ENCODE results near the gene PEX11A. TPM values are rescaled to one million over a fixed set of nuclear protein-coding genes. Genes with fewer than 3 reads are reported as not detected.

The PEX11A gene
- total RNA-seq, 1 donor from 2014 or later: 13.7 TPM

DNA sequence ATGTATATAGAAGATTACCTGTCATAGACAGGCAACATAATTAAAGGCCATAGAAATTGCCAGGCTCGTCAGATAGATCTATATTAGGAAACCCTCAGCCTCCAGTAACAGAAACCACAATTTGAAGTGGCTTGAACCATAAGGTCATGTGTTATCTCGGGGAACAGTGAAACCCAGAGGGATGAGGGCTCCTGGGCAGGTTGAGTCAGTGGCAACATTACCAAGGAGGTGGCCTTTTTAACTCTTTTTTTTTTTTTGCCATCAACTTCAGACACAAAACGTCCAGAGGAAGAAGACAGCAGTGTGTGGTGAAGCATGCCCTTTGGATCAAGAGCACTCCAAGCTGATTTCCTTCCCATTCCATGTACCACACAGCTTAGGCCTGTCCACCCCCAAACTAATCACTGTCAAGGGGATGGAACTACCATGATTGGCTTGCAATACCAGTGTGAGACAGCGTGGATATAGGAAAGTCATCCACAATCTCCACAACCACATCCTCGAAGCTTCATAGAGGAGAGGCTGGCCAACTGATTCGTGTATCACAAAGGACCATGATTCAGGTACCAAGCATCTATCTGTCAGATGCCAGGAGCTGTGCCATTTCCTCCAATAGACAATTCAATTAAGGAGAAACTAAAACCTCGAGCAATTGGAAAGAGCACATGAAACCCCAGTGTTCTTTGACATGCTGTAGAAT, 34.3 kb downstream of the PEX11A start:
- DNase-seq (ENCODE audit: low spot score): no peak

DNA sequence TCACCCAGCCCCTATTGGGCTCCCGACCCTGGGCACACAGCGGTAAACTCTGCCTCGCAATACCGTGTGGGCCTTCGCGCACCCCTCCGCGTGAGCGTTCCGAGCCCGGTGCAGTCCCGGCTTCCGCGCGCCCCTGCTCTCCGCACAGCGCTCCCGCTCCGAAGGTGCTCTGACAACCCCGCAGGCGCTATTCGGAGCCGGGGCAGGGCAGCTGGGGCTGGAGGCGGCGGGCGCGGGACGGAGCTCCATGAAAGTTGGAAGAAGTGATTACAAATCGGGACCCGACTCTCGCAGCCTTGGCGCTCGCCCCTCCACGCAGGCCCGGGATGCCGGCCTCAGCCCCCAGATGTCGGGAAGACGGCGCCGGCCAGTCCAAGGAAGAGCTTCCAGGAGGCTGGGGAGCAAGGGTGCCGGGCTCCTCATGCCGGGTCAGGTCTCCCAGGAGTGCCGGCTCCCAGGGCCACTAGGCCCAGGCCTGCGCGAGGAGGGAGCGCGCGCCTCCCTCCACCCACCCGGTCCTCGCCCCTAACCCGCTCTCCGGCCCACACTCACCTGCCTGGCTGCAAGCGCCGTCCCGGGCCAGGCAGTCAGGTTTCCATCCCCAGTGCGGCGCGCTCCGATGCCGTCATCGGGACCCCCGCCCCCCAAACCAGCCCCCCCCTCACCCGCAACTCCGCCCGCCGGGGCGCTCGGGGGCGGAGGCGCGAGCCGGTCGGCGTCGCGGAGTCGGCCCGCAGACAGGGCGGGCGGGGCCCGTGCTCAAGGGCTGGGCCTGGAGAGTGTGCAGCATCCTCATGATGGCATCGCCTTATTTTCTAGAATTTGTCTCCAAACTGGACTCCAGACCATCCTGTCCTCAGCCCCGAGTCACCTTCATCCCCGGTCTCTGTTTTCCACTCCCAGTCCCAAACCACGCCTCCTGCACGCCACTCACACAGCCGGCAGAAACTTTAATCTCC, 35.4 kb downstream of the PEX11A start, which contains the start of gene KIF7:
KIF7 (minus strand) TSS at position 621 of the 959 bp plus-strand sequence. CDS start 2,537 bp downstream, outside the sequence.
- no peak for DNase-seq (ENCODE audit: low spot score)

- no peak for DNase-seq (ENCODE audit: low spot score)
Measured at GRCh38 chr15:89654301-89654761, 36.2 kb downstream of the PEX11A start.

- no peak for DNase-seq (ENCODE audit: low spot score)
Measured at GRCh38 chr15:89653578-89653977, 37.0 kb downstream of the PEX11A start.

GRCh38 chr15:89652666-89653065, 37.9 kb downstream of the PEX11A start:
- no peak for DNase-seq (ENCODE audit: low spot score)

DNA sequence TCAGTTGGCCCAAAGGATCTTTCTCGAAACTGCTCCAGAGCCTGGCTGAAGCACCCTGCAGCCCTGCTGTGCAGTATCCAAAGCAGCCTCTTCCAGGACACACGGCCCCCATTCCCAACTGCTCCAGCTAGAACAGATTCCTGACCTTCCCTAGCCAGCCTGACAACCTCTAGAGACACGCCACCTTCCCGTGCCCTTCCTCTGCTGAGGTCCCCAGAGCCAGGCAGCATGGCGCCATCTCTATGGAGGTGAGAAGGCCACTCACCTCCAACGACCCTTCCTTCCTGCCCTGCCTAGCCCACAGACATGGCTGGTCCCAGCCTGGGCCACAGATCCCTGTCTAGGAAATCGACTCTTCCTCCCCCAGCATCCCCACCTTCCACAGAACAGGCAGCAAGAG, 38.4 kb downstream of the PEX11A start:
- DNase-seq (ENCODE audit: low spot score): no peak

- no peak for DNase-seq (ENCODE audit: low spot score)
Measured at GRCh38 chr15:89649716-89650115, 40.8 kb downstream of the PEX11A start.

DNA sequence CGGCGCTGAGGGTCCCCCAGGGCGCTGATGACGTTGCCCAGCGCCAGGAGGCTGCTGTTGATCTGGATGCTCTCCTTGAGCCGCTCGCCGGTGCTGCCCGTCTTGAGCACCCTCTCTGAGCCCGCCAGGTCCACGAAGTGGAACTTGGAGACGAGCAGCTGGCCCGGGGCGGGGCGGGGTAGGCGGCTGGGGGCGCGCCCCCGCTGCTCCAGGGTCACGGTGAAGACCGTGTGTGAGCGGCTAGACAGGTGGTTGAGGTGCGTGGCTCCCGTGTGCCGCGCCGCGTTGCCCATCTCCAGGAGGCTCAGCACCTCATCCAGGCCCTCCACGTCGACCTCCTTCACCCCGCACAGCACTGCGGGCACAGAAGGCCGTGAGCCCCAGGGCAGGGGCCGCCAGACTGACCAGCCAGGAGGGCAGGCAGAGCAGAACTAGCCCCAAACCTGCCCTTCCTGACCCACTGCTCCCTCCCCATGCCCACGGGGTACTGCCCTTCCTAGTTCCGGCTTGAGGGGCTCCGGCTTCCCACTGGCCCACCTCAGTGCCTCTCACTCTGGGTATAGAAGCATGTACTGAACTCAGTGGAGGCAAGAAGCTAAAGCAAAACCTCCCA, 41.4 kb downstream of the PEX11A start:
- no peak for DNase-seq (ENCODE audit: low spot score)

- DNase-seq (ENCODE audit: low spot score): no peak
Measured at GRCh38 chr15:89648106-89649012, 42.2 kb downstream of the PEX11A start.

DNA sequence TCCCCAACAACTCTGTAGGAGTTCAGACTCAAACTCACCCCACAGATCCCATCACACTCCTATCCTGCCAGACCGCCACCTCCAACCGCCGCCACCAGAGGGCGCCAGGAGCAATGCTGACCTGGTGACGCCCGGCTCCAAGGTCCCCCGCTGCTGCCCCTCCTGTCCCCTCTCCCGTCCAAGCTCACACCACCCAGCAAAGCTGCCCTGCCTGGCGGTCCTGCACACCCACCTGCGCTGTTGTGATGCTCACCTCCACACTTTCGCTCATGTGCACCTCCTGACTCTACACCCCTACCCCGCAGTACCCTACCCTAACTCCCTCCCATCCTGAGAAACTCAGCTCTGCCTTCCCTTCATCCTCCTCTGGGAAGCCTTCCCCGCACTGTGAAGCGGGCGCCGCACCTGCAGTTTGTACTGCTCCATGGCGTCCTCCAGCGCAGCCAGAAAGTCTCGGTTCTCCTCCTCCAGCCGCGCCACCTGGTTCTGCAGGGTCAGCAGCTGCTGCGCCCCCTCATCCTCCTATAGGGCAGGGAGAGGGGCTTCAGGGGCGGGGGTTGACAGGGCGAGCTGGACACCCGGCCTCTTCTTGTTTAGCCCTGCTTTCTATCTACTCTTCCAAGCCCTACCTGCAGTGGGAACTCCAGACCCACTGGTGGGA, 43.2 kb downstream of the PEX11A start:
- peak; percentile 69 for DNase-seq (ENCODE audit: low spot score)

DNA sequence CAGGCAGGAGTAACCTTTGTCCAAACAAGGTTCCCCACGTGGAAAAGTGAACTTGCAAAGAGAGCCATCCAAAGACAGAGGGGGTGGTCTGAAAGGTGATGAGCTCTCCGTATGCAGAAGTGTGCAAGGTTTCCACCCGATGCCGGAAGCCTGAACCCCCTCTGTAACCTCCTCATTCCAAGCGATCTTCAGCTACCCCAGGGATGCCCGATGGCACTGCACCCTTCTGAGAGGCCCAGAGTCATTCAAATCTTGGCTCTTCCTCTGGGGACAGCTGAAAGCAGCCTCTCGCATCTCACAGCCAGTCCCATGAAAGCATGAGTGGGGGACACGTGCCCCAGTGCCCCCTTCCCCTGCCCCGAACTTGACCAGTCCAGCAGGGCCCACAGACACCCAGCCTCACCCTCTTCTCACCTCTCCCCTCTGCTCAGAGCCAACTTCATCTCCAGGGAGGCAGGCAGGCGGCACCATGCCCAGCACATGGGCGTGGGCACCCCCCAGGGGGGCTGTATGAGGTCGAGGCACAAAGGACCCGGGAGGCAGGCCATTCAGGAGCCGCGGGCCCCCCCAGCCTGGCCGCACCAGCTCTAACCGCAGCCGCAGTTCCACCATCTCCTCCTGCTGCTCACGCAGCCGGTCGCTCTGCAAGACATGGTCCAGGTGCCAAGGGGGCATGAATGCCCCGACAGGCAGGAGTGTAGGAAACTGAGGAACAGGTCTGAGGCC, 44.0 kb downstream of the PEX11A start:
- no peak for DNase-seq (ENCODE audit: low spot score)

- DNase-seq (ENCODE audit: low spot score): no peak
Measured at GRCh38 chr15:89645680-89646079, 44.9 kb downstream of the PEX11A start.

DNA sequence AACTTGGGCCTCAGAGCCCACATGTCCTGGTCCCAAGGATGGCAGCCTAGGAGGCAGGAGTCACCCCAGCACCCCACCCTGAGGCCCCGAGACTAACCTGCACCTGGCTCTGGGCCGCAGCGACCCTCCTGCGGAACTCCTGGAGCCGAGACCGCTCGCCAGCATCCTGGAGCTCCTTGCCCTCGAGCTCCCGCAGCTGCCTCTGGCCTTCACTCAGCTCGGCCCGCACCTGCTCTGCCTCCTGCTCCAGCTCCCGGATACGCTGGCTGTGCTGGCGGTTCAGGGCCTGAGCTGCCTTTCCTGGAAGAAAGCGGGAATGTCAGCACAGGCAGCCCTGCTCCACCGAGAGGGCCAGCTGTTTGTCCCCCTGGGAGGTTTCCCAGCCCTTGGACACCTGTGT, 48.4 kb downstream of the PEX11A start:
- no peak for DNase-seq (ENCODE audit: low spot score)

- DNase-seq (ENCODE audit: low spot score): no peak
Measured at GRCh38 chr15:89641053-89641452, 49.5 kb downstream of the PEX11A start.

DNA sequence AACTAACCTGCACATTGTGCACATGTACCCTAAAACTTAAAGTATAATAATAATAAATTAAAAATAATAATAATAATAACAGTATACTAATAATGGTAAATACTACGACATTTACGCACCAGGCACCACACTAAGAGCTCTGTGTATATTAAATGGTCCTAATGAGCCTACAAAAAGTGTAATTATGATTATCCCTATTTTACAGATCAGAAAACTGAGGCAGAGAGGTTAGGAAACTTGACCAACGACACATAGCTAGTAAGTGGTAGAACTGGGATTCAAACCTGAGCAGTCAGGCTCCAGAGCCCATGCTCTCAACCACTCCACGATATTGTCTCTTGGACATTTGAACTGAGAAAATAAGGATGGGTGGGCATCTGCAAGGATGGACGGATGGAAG, 50.3 kb downstream of the PEX11A start:
- no peak for DNase-seq (ENCODE audit: low spot score)

GRCh38 chr15:89633585-89633984, 57.0 kb downstream of the PEX11A start:
- DNase-seq (ENCODE audit: low spot score): no peak

DNA sequence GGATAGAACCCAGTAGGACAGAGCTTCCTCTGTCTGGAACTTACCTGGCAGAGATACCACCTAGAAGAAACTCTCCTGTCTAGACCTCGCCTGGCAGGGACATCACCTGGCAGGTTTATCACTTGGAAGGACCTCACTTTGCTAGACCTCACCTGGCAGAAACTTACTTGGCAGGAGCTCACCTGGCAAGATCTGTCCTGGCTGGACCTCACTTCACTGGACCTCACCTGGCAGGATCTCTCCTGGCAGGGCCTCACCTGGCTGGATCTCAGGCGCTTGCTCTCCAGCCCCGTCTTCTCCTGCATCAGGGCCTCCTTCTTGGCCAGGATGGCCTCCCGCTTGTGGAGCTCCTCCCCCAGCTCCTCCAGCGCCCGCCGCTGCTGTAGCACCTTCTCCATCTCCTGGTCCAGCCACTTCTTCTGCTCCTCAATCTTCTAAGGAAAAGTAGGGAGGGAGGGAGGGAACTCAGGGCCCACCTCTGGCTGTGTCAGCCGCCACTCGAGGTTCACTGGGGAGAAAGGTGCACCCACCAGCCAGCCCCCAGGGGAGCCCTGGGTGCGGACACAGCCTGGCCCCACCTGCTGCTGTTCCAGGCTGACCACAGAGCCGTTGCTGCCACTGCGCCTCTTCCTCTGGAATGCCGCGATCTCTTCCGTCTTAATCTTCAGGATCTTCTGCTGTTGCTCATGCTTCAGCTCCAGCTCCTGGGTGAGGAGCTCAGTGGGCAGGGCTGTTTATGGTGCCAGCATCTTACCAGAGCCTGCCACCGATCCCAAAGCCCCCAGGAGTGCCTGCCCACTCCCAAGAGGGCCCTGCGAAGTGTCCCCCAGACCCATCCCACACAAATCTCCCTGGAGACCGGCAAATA, 57.8 kb downstream of the PEX11A start:
- DNase-seq (ENCODE audit: low spot score): no peak

DNA sequence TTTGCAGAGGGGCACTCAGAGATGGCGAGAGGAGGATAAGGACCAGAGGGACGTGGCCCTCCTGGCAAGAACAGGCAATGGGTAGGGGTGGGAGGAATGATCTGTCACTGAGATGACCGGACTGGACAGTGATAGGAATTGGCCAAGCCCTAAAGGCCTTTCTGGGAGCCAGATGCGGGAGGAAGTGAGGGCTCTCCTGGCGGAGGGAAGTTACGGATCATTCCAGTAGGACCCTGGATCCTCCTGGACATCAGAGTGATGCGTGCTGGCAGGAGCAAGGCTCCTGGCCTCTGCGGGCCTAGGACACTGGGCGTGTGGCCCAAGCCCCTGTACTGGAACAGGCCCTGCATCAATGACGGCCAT, 58.7 kb downstream of the PEX11A start:
- DNase-seq (ENCODE audit: low spot score): no peak

Data from mucosa of gallbladder (tissue), 1 donor.